Astrocyte (in vitro differentiated cells and primary cell): Measurements from ENCODE around the gene FAM168B. TPM values are rescaled to one million over a fixed set of nuclear protein-coding genes. Genes with fewer than 3 reads are reported as not detected.

ENCODE experiments used
- DNase-seq: peaks from one replicate; pipeline ENCODE4 v3.0.0-alpha.2; 2010; ENCODE audit warnings: low read depth
- FAIRE-seq: peaks from 2 replicates; lab custom pipeline; 2011; peaks lifted over from hg19 to GRCh38; lab: Jason Lieb, UNC
- H2AFZ ChIP-seq: 2 replicates; pipeline ENCODE4 v1.6.0; 2012; ENCODE audit warnings: low read depth, low read length, inconsistent platforms
- H3K27ac ChIP-seq: 2 replicates; pipeline ENCODE4 v1.5.1; 2011; ENCODE audit warnings: low read depth, low read length, inconsistent platforms
- H3K27me3 ChIP-seq: 2 replicates; pipeline ENCODE4 v1.6.0; 2011; ENCODE audit warnings: low read length, inconsistent platforms; ENCODE audit not compliant: insufficient read depth
- H3K36me3 ChIP-seq: 2 replicates; pipeline ENCODE4 v1.5.1; 2011; ENCODE audit warnings: low read length, inconsistent platforms; ENCODE audit not compliant: insufficient read depth
- H3K4me1 ChIP-seq: 2 replicates; pipeline ENCODE4 v1.5.1; 2011; ENCODE audit warnings: low read length, inconsistent platforms; ENCODE audit not compliant: insufficient read depth
- H3K4me2 ChIP-seq: 2 replicates; pipeline ENCODE4 v1.6.0; 2012; ENCODE audit warnings: low read length, inconsistent platforms
- H3K4me3 ChIP-seq: 2 replicates; pipeline ENCODE4 v1.5.1; 2011; ENCODE audit warnings: low read depth, mild to moderate bottlenecking, low read length, inconsistent platforms; ENCODE audit not compliant: insufficient read depth
- H3K79me2 ChIP-seq: 2 replicates; pipeline ENCODE4 v1.6.0; 2012; ENCODE audit warnings: mild to moderate bottlenecking, low read length, inconsistent platforms; ENCODE audit not compliant: insufficient read depth
- H3K9ac ChIP-seq: 2 replicates; pipeline ENCODE4 v1.6.0; 2012; ENCODE audit warnings: mild to moderate bottlenecking, low read length, inconsistent platforms
- H3K9me3 ChIP-seq: 2 replicates; pipeline ENCODE4 v1.5.1; 2012; ENCODE audit warnings: low read depth, mild to moderate bottlenecking, low read length, inconsistent platforms; ENCODE audit not compliant: insufficient read depth
- H4K20me1 ChIP-seq: 2 replicates; pipeline ENCODE4 v1.6.0; 2012; ENCODE audit warnings: low read length, inconsistent platforms; ENCODE audit not compliant: insufficient read depth
- H3K27ac Mint-ChIP-seq: one replicate; pipeline ENCODE4 v1.8.0; 2021; ENCODE audit warnings: mild to moderate bottlenecking, mixed read lengths; ENCODE audit not compliant: unreplicated experiment
- H3K27me3 Mint-ChIP-seq: one replicate; pipeline ENCODE4 v1.8.0; 2021; ENCODE audit warnings: low read depth, mixed read lengths; ENCODE audit not compliant: unreplicated experiment
- H3K36me3 Mint-ChIP-seq: one replicate; pipeline ENCODE4 v1.8.0; 2021; ENCODE audit warnings: low read depth, mixed read lengths; ENCODE audit not compliant: unreplicated experiment
- H3K4me1 Mint-ChIP-seq: one replicate; pipeline ENCODE4 v1.8.0; 2021; ENCODE audit warnings: low read depth, mixed read lengths; ENCODE audit not compliant: unreplicated experiment
- H3K4me3 Mint-ChIP-seq: one replicate; pipeline ENCODE4 v1.8.0; 2021; ENCODE audit warnings: mild to moderate bottlenecking, moderate library complexity, mixed read lengths; ENCODE audit not compliant: unreplicated experiment
- H3K9me3 Mint-ChIP-seq: one replicate; pipeline ENCODE4 v1.8.0; 2021; ENCODE audit warnings: mild to moderate bottlenecking, mixed read lengths; ENCODE audit not compliant: unreplicated experiment
- EZH2 ChIP-seq: IDR thresholded peaks from 2 replicates; pipeline ENCODE4 v1.6.1; 2012; ENCODE audit warnings: mild to moderate bottlenecking, low read length, inconsistent platforms; ENCODE audit not compliant: insufficient read depth
- total RNA-seq: library from RNA; stranded (reverse); gene quantifications from 2 replicates; pipeline ENCODE4 v1.2.1, GENCODE V29; 2021
- TF ChIP-seq, protein P1 (sequence below): IDR thresholded peaks from 2 replicates; pipeline ENCODE4 v1.5.1; 2011; ENCODE audit warnings: low read depth, mild to moderate bottlenecking, inconsistent platforms, low read length, moderate library complexity; ENCODE audit not compliant: insufficient read depth

FAM168B gene
- total RNA-seq, 1 donor from 2014 or later = 117 TPM

DNA sequence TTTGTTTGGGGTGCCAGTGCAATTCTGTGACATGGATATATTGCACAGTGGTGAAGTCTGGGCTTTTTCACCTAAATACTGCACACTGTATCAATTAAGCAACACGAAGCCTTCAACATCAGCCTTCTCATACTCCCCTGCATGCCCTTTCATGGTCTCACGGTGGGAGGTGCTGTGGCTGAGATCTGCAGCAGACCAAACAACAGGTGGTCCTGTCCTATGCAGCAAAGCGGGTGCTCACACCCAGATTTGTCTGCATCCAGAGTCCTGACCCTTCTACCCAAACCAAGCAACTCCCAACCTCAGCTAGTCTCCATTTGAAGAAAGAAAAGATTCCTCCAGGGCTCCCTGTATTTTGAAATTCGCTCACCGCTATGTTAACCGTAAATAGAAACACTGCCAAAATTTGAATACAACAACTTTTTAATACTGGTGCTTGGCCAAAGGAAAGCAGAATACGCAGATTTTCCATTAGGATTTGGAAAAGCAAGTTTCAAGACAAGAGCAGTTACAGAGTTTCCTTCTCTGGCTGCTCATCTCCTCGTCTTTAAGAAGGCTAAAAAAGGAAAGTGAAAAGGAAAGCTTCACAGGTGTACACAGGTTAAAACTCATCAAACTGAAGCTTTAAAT lies 34.9 kb downstream of the FAM168B start:
- no peak overlapping the region for H3K4me3 Mint-ChIP-seq
- Histone ChIP-seq H4K20me1 (peaks cover 94% of the 10 kb centered on the region), H3K36me3 (peaks cover 27% of the 10 kb centered on the region), H3K4me1 (peaks cover 18% of the 10 kb centered on the region), H3K27me3 (no peaks in the 10 kb centered on the region), H3K9ac (no peak overlapping the region), H3K9me3 (no peaks in the 10 kb centered on the region), H3K79me2 (peaks cover 97% of the 10 kb centered on the region), H3K27ac (no peak overlapping the region), H3K4me2 (no peak overlapping the region), H3K4me3 (no peak overlapping the region), H2AFZ (no peak overlapping the region)
- TF ChIP-seq, protein P1, sequence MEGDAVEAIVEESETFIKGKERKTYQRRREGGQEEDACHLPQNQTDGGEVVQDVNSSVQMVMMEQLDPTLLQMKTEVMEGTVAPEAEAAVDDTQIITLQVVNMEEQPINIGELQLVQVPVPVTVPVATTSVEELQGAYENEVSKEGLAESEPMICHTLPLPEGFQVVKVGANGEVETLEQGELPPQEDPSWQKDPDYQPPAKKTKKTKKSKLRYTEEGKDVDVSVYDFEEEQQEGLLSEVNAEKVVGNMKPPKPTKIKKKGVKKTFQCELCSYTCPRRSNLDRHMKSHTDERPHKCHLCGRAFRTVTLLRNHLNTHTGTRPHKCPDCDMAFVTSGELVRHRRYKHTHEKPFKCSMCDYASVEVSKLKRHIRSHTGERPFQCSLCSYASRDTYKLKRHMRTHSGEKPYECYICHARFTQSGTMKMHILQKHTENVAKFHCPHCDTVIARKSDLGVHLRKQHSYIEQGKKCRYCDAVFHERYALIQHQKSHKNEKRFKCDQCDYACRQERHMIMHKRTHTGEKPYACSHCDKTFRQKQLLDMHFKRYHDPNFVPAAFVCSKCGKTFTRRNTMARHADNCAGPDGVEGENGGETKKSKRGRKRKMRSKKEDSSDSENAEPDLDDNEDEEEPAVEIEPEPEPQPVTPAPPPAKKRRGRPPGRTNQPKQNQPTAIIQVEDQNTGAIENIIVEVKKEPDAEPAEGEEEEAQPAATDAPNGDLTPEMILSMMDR = no peak
- no peak for TF ChIP-seq EZH2
- no peak for FAIRE-seq
- peaks cover 23% of the 10 kb centered on the region for H3K4me1 Mint-ChIP-seq
- no peaks in the 10 kb centered on the region for H3K27me3 Mint-ChIP-seq
- DNase-seq = no peak
- H3K9me3 Mint-ChIP-seq = no peaks in the 10 kb centered on the region
- peaks cover 19% of the 10 kb centered on the region for H3K36me3 Mint-ChIP-seq
- peak overlapping the region; percentile 16 for H3K27ac Mint-ChIP-seq

- peaks cover 23% of the 10 kb centered on the region for H3K36me3 Mint-ChIP-seq
- peaks cover 23% of the 10 kb centered on the region for H3K4me1 Mint-ChIP-seq
- Histone ChIP-seq H3K4me1 (peaks cover 18% of the 10 kb centered on the region), H3K4me3 (no peak overlapping the region), H3K9me3 (no peaks in the 10 kb centered on the region), H2AFZ (no peak overlapping the region), H3K79me2 (peaks cover 95% of the 10 kb centered on the region), H3K4me2 (peak overlapping the region; percentile 36), H3K9ac (no peak overlapping the region), H3K27ac (no peak overlapping the region), H3K36me3 (peaks cover 25% of the 10 kb centered on the region), H3K27me3 (no peaks in the 10 kb centered on the region), H4K20me1 (peaks cover 95% of the 10 kb centered on the region)
- FAIRE-seq (no peak), DNase-seq (no peak)
- no peaks in the 10 kb centered on the region for H3K27me3 Mint-ChIP-seq
- no peaks in the 10 kb centered on the region for H3K9me3 Mint-ChIP-seq
- H3K4me3 Mint-ChIP-seq = no peak overlapping the region
- no peak for TF ChIP-seq EZH2
- TF ChIP-seq, protein P1 = no peak
- no peak overlapping the region for H3K27ac Mint-ChIP-seq
Observed at GRCh38 chr2:131056932-131057287, 36.4 kb downstream of the FAM168B start.

- H3K36me3 ChIP-seq = peaks cover 31% of the 10 kb centered on the region
- peaks cover 17% of the 10 kb centered on the region for H3K4me1 ChIP-seq
- H3K9ac ChIP-seq = peak overlapping the region; percentile 6
- peaks cover 25% of the 10 kb centered on the region for H3K36me3 Mint-ChIP-seq
- no peaks in the 10 kb centered on the region for H3K9me3 ChIP-seq
- H3K4me2 ChIP-seq = peak overlapping the region; percentile 36
- no peaks in the 10 kb centered on the region for H3K27me3 ChIP-seq
- peaks cover 95% of the 10 kb centered on the region for H4K20me1 ChIP-seq
- no peaks in the 10 kb centered on the region for H3K9me3 Mint-ChIP-seq
- H2AFZ ChIP-seq = no peak overlapping the region
- no peak overlapping the region for H3K4me3 Mint-ChIP-seq
- no peaks in the 10 kb centered on the region for H3K27me3 Mint-ChIP-seq
- H3K4me3 ChIP-seq = no peak overlapping the region
- H3K4me1 Mint-ChIP-seq = peaks cover 23% of the 10 kb centered on the region
- TF ChIP-seq EZH2 = no peak
- TF ChIP-seq, protein P1 = no peak
- no peak overlapping the region for H3K27ac Mint-ChIP-seq
- peak overlapping the region; percentile 61 for H3K27ac ChIP-seq
- no peak for FAIRE-seq
- no peak for DNase-seq
- H3K79me2 ChIP-seq = peaks cover 94% of the 10 kb centered on the region
Observed at GRCh38 chr2:131056204-131056931, 36.9 kb downstream of the FAM168B start.
